GM08714 (cell line): ENCODE results near the gene FUT8.

ENCODE experiments used
- H3K4me3 ChIP-seq: fragments of 200-500 bp; sonication (Bioruptor generic); 2 replicates; pipeline ENCODE4 v1.5.1; 2014; ENCODE audit warnings: mild to moderate bottlenecking, low read length, inconsistent platforms
- ZNF274 ChIP-seq: IDR thresholded peaks from 2 replicates; pipeline ENCODE4 v1.6.1; 2012; ENCODE audit warnings: mild to moderate bottlenecking, low read depth, low read length

Gene FUT8

DNA sequence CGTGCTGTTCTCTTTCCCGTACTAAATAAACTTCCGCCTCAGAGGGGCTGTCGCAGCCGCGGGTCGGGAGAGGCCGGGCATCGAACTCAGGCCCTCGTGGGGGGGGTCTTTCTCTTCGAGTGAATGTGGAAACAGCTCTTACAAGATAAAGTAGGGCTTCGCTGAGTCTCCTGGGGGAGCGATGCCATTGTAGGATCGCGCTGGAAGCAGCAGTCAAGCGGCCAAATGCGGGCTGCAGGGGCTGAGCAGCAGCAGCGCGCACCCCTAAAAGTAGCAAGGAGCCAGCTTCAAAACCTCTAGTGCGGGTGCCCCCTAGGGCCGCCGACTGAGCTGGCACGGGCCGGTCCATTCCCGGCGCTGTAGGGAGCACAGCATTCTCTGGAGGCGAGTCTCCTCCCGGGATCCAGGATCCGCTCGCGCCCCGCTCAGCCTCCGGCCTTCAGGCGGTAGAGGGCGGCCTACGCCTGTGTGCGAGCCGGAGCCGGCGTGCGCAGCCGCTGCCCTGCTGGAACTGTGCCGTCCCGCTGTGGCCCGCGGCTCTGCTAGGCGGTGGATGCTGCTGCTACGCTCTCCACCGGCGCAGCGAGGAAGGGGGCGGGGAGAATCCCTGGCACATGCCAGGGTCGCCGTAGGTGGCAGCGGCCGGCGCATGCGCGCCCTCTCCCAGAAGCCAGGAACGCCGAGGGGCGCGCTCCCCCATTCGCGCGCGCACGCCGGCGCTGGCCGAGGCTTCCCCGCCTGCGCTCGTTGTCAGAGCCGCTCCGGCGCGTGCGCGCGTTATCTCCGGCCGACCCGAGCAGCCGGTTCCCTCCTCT lies at the start of gene FUT8:
FUT8 (plus strand) TSS at position 699 of the 815 bp plus-strand sequence. CDS start 148,834 bp downstream, outside the sequence.
- peak within 1 kb of the TSS; percentile 93 for H3K4me3 ChIP-seq
- no peak for TF ChIP-seq ZNF274

DNA sequence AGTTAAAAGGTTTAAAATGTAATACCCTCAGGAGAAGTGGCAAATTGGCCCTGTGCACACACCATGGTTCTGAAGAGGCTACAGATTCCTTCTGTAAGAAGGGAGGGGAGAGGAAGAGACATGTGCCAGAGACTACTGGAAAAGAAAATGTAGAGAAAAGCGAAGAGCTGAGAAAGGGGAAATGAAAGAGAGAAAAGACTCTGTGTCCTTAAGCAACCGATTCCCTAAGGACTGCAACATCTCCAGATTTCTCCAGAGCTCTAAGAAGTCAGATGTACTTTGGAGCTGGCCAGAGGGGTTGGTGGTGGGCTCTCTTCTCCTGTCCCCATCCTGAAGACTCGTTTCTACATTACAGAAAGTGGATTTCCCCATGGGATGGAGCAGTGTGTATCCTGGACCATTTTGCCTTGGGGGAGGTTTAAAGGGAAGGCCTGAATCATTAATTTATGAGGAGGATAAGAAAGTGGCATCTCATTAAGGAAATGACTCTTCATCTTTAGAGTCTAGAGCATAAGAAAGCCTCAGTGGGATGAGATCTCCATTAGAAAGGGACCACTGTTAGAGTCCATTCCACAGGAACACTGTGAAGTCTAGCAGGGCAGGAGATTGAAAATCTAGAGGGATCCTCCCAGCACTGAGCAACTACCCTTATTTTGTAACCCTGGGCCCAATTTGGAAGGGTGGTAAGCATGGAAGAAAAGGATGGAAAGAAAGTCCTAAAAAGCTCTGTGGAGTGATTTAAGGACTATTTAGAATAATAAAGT lies 45.5 kb upstream of the FUT8 start:
- no peak for TF ChIP-seq ZNF274

GRCh38 chr14:65369560-65369959 lies 43.0 kb upstream of the FUT8 start:
- no peak overlapping the region for H3K4me3 ChIP-seq
- TF ChIP-seq ZNF274: no peak

More for the DNA sequence above, 45.5 kb upstream of the FUT8 start:
- no peak overlapping the region for H3K4me3 ChIP-seq

GRCh38 chr14:65370801-65371248 lies 41.7 kb upstream of the FUT8 start:
- no peak for TF ChIP-seq ZNF274
- no peak overlapping the region for H3K4me3 ChIP-seq

DNA sequence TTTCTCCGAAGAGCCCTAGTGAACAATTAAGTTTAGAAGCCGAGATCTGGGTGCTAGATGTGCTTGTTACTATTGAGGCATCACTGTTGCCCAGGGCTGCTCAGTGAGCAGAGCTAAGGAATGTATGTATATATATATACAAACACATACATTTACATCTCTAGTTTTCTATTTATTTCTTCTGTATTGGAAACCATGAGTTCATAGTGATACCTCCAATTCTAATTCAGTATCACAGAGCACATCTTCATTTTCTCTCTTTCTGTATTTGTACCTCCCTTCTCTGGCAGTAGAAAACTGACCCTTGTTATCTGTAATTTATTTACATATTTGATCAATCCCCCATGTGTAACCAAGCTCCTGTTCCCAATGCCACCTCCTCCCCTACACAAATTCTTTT lies 40.7 kb upstream of the FUT8 start:
- no peak for TF ChIP-seq ZNF274

GRCh38 chr14:65373016-65373670 lies 39.4 kb upstream of the FUT8 start:
- TF ChIP-seq ZNF274: no peak
- H3K4me3 ChIP-seq: no peak overlapping the region

More for the DNA sequence above, 40.7 kb upstream of the FUT8 start:
- no peak overlapping the region for H3K4me3 ChIP-seq

DNA sequence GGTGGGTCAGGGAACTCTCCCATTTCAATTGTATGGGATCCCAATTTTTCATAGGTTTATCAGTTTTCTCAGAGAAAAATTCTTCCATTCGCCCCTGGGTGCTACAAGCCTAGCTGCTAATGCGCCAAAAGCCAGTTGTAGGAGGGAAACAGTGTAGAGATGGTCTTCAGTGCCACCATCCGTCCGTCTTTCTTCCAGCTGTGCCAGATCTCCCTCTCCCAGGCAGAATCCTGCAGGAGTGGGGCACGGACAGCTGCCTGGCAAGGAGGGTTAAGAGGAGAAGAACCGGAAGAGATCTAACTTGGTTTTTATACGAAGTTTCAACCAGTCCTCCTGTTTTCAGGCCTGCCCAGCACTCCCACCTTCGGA lies 38.9 kb upstream of the FUT8 start:
- no peak for TF ChIP-seq ZNF274
- no peak overlapping the region for H3K4me3 ChIP-seq

- TF ChIP-seq ZNF274: no peak
- no peak overlapping the region for H3K4me3 ChIP-seq
Observed at GRCh38 chr14:65377576-65377975, 35.0 kb upstream of the FUT8 start.

DNA sequence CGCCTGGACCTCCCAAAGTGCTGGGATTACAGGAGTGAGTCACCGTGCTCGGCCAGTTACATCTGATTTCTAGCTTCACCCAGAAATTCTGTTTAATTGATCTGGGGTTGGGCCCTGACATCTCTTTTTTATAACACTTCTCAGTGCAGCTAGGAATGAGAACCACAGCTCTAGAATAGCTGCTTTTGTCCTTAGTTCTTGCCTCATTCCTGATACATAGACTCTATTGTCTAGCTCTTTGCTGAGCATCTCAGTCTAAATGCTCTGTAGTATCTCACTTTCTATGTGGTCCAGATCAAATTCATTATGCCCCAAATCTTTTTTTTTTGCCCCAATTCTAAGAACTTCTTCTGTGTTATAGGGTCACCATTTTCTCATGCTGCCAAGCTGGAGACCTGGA lies 29.9 kb upstream of the FUT8 start:
- TF ChIP-seq ZNF274: no peak
- no peak overlapping the region for H3K4me3 ChIP-seq

DNA sequence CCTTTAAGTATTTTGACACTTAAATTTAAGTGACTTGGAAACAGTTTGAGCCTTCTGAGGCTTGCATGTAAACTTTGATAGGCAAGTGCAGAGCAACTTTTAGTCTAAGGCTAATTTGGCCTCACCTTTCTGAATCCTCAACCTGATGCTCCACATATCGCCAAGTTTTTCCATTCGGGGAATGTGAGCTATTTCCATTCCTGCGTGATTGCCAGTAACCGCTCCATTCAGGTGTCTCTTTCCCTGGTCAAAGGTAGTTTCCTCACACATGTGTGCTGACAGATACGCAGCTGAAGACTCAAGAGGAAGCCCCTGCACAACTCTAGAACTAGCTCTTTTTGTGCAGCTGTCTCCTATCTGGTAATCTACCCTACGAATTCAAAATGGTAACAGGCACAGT lies 25.4 kb upstream of the FUT8 start:
- no peak for TF ChIP-seq ZNF274
- H3K4me3 ChIP-seq: no peak overlapping the region

DNA sequence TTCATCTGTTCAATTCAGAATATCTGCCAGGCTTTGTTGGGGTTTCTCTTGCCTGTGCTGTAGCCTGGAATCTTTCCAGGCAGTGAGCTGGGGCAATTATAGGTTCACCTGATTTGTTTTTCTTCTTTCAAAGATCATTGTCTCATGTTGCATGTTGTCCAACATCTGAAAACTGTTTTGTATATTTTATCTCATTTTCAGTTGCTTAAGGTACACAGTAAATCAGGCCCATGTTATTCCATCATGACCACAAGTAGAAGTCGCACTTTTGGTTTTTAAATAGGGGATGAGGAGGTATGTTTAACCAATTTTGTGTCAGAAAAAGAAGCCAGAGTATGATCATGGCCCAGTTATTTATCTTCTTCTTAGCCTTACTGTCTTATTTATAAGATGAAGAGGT lies 24.9 kb upstream of the FUT8 start:
- TF ChIP-seq ZNF274: no peak
- H3K4me3 ChIP-seq: no peak overlapping the region

DNA sequence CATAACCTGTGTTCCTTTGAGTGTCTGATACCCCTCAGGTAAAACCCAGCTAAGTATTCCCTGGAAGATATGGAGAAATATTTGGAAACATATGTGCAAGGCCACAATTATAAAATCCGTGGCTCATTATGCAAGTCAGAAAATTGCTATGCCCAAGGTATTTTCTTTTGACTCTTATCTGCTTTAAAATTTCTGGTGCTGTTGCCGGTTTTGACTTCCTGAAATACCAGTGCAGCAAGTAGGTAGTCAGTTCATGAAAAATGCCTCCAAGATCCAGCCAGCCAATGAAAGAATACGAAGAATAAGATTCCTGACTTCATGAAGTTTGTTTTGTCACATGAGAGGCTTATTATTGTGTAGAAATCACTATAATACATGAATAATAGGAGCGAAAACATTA lies 20.2 kb upstream of the FUT8 start:
- no peak for TF ChIP-seq ZNF274

GRCh38 chr14:65396082-65396910 lies 16.2 kb upstream of the FUT8 start:
- H3K4me3 ChIP-seq: no peak overlapping the region
- no peak for TF ChIP-seq ZNF274

More for the DNA sequence above, 20.2 kb upstream of the FUT8 start:
- no peak overlapping the region for H3K4me3 ChIP-seq

- H3K4me3 ChIP-seq: no peak overlapping the region
- TF ChIP-seq ZNF274: no peak
Observed at GRCh38 chr14:65403231-65403630, 9.3 kb upstream of the FUT8 start.
